Measurements from ENCODE around the gene NFIA.

GRCh38 chr1:61265665-61266064 is 183.3 kb downstream of the NFIA start:
- TF ChIP-seq CTCF (IDR thresholded peaks at IDR 0.05), result no peak
- no peak for TF ChIP-seq POLR2A (IDR thresholded peaks at IDR 0.05; ENCODE audit: low read depth)
- TF ChIP-seq EP300 (IDR thresholded peaks at IDR 0.05), result no peak
- no peak for TF ChIP-seq POLR2AphosphoS5 (IDR thresholded peaks at IDR 0.05)

Measured in esophagus muscularis mucosa (tissue), 4 donors.